CD4-positive, alpha-beta T cell treated with Interleukin-4 for 1 hour (primary cell): ENCODE measurements around the gene SLC12A3.
A peak's percentile ranks its signal among the peaks of the same experiment; 100 is the strongest.
"Not testable (repeated sequence)": the region's sequence is repeated elsewhere in the genome, so short reads cannot be mapped to it uniquely, and the experiment has no call there.

ENCODE experiments used
- DNase-seq, 2 donors: peaks; one replicate each; pipeline ENCODE4 v3.0.0-alpha.2; 2020 to 2022

Gene SLC12A3

GRCh38 chr16:56848029-56848936, 16.7 kb upstream of the SLC12A3 start:
- no peak for DNase-seq

GRCh38 chr16:56848955-56849689, 15.9 kb upstream of the SLC12A3 start:
- DNase-seq: no peak

- no peak for DNase-seq
Measured at GRCh38 chr16:56849690-56850680, 15.0 kb upstream of the SLC12A3 start.

- no peak for DNase-seq
Measured at GRCh38 chr16:56851671-56852400, 13.2 kb upstream of the SLC12A3 start.

- no peak for DNase-seq
Measured at GRCh38 chr16:56852401-56852730, 12.6 kb upstream of the SLC12A3 start.

GRCh38 chr16:56852968-56853367, 12.0 kb upstream of the SLC12A3 start:
- DNase-seq: no peak

GRCh38 chr16:56855201-56855600, 9.8 kb upstream of the SLC12A3 start:
- DNase-seq: no peak

- no peak for DNase-seq
Measured at GRCh38 chr16:56855946-56856345, 9.1 kb upstream of the SLC12A3 start.

GRCh38 chr16:56856876-56857447, 8.0 kb upstream of the SLC12A3 start:
- DNase-seq: no peak

GRCh38 chr16:56858374-56858773, 6.6 kb upstream of the SLC12A3 start:
- peak in 1 of 2 donors; percentile 54 for DNase-seq

- DNase-seq: no peak
Measured at GRCh38 chr16:56859636-56860035, 5.4 kb upstream of the SLC12A3 start.

GRCh38 chr16:56860226-56861020, 4.6 kb upstream of the SLC12A3 start:
- peak; percentile 61 to 66 for DNase-seq

GRCh38 chr16:56861092-56861610, 3.9 kb upstream of the SLC12A3 start:
- DNase-seq: no peak

- no peak for DNase-seq
Measured at GRCh38 chr16:56861756-56862155, 3.3 kb upstream of the SLC12A3 start.

- peak; percentile 22 to 32 for DNase-seq
Measured at GRCh38 chr16:56862776-56863175, 2.2 kb upstream of the SLC12A3 start.

GRCh38 chr16:56865394-56866062, 521 bp downstream of the SLC12A3 start:
- DNase-seq: no peak

- peak; percentile 48 to 67 for DNase-seq
Measured at GRCh38 chr16:56866955-56867830, 2.2 kb downstream of the SLC12A3 start.

GRCh38 chr16:56868175-56868574, 3.2 kb downstream of the SLC12A3 start:
- DNase-seq: no peak

- DNase-seq: not testable (repeated sequence)
Measured at GRCh38 chr16:56868766-56869165, 3.8 kb downstream of the SLC12A3 start.
